K562 (cell line): ENCODE results near the gene OVCA2. TPM values are rescaled to one million over a fixed set of nuclear protein-coding genes. Genes with fewer than 3 reads are reported as not detected.

Experiments
- ATAC-seq: fragments of 200-7000 bp; cut with Tn5 transposase; 3 replicates; pipeline ENCODE4 v1.9.1; 2020; ENCODE audit warnings: moderate library complexity
- BruUV-seq: library from RNA; stranded (reverse); fragments of 400-500 nt; replicated peaks from 2 replicates; lab custom pipeline; 2021; lab: Mats Ljungman, UMichigan
- CTCF ChIA-PET: fragments of 300-600 bp; formaldehyde crosslinking; extraction: SDS; loops from one replicate; lab custom pipeline; 2021; ENCODE audit warnings: low intra/inter-chr PET ratio; lab: Yijun Ruan, JAX
- POLR2A ChIA-PET: fragments of 300-600, 350-650 bp; sonication (Branson Sonifier 250); formaldehyde crosslinking; extraction: SDS; loops from one replicate; lab custom pipeline; 2021; ENCODE audit warnings: antibody characterized with exemption, inconsistent platforms; lab: Yijun Ruan, JAX
- DNase-seq, 4 experiments: peaks; one replicate each; pipeline versions ENCODE4 v3.0.0 to v3.0.0-alpha.2; 2011 to 2018; ENCODE audit warnings: low spot score in 3 of 4, mixed read lengths in 3 of 4; ENCODE audit errors: extremely low read depth in 1 of 4
- FAIRE-seq: peaks from 2 replicates; lab custom pipeline; 2011; peaks lifted over from hg19 to GRCh38; lab: Jason Lieb, UNC
- H2AFZ ChIP-seq: 2 replicates; pipeline ENCODE4 v1.6.0; 2011; ENCODE audit warnings: low read depth, low read length, control low read depth, inconsistent platforms
- H3K27ac ChIP-seq: fragments of 200-600 bp; 3 replicates; pipeline ENCODE4 v1.8.0; 2011; ENCODE audit warnings: low read depth, mild to moderate bottlenecking, control low read depth, inconsistent platforms, low read length, moderate library complexity, mixed read lengths; ENCODE audit errors: extremely low read depth
- H3K27me3 ChIP-seq, 2 experiments: fragments of 300-600 bp in 1 of 2; 2 replicates in 1 of 2; 3 replicates in 1 of 2; pipeline versions ENCODE4 v1.6.0 to v1.8.0; 2011; ENCODE audit warnings: inconsistent platforms in 2 of 2, low read length in 2 of 2, mild to moderate bottlenecking in 1 of 2, mixed read lengths in 1 of 2, moderate library complexity in 1 of 2; ENCODE audit not compliant: control insufficient read depth in 2 of 2, insufficient read depth in 2 of 2
- H3K36me3 ChIP-seq: fragments of 300-600 bp; 3 replicates; pipeline ENCODE4 v1.8.0; 2011; ENCODE audit warnings: mild to moderate bottlenecking, low read length, inconsistent platforms; ENCODE audit not compliant: control insufficient read depth, insufficient read depth
- H3K4me1 ChIP-seq, 2 experiments: fragments of 200-600 bp in 1 of 2; replicated peaks in 1 of 2; 2 replicates in 1 of 2; 3 replicates in 1 of 2; pipeline versions ENCODE4 v1.5.1 to v1.8.0; 2011; ENCODE audit warnings: inconsistent platforms in 2 of 2, low read length in 2 of 2, mild to moderate bottlenecking in 1 of 2, mixed read lengths in 1 of 2, moderate library complexity in 1 of 2; ENCODE audit not compliant: control insufficient read depth in 2 of 2, insufficient read depth in 2 of 2
- H3K4me2 ChIP-seq: 2 replicates; pipeline ENCODE4 v1.6.1; 2011; ENCODE audit warnings: low read length, control low read depth, inconsistent platforms, mixed read lengths; ENCODE audit not compliant: insufficient read depth
- H3K4me3 ChIP-seq: fragments of 200-600 bp; sonication (generic), shearing (Covaris generic); 2 replicates; pipeline ENCODE4 v1.5.1; 2016; ENCODE audit warnings: control low read depth, inconsistent platforms
- H3K79me2 ChIP-seq: fragments of 200-600 bp; 3 replicates; pipeline ENCODE4 v1.8.0; 2011; ENCODE audit warnings: low read length, inconsistent platforms; ENCODE audit not compliant: control insufficient read depth, insufficient read depth
- H3K9ac ChIP-seq, 2 experiments: 2 replicates each; pipeline versions ENCODE4 v1.6.0 to v1.6.1; 2011; ENCODE audit warnings: low read depth in 2 of 2, low read length in 2 of 2, control low read depth in 1 of 2, inconsistent platforms in 1 of 2, mild to moderate bottlenecking in 1 of 2, mixed read lengths in 1 of 2; ENCODE audit not compliant: insufficient read depth in 1 of 2
- H3K9me1 ChIP-seq: one replicate; pipeline ENCODE4 v1.6.0; 2011; ENCODE audit warnings: inconsistent platforms, mild to moderate bottlenecking, low read length, moderate library complexity; ENCODE audit not compliant: control insufficient read depth, insufficient read depth
- H3K9me3 ChIP-seq: replicated peaks from 2 replicates; pipeline ENCODE4 v1.5.1; 2011; ENCODE audit warnings: low read depth, low read length, inconsistent platforms; ENCODE audit not compliant: control insufficient read depth, insufficient read depth
- H4K20me1 ChIP-seq: replicated peaks from 2 replicates; pipeline ENCODE4 v1.6.1; 2011; ENCODE audit warnings: low read length, inconsistent platforms, mixed read lengths; ENCODE audit not compliant: control insufficient read depth, insufficient read depth
- CREM ChIP-seq: IDR thresholded peaks from 2 replicates; pipeline ENCODE4 v1.6.1; 2014; ENCODE audit warnings: antibody characterized with exemption, low read depth
- FOXA1 ChIP-seq: fragments of 450-650 bp; IDR thresholded peaks from 2 replicates; pipeline ENCODE4 v1.6.1; 2016; ENCODE audit warnings: mild to moderate bottlenecking, borderline replicate concordance
- GATAD2B ChIP-seq: fragments of 450-650 bp; IDR thresholded peaks from 2 replicates; pipeline ENCODE4 v1.6.1; 2017; ENCODE audit warnings: mild to moderate bottlenecking, borderline replicate concordance
- GTF2F1 ChIP-seq: IDR thresholded peaks from 2 replicates; pipeline ENCODE4 v1.6.1; 2011; ENCODE audit warnings: low read depth, low read length, improper control_type of control experiment
- MTA3 ChIP-seq: fragments of 450-650 bp; formaldehyde crosslinking; IDR thresholded peaks from 2 replicates; pipeline ENCODE4 v1.6.1; 2017; ENCODE audit warnings: mild to moderate bottlenecking, borderline replicate concordance
- NELFE ChIP-seq: IDR thresholded peaks from 2 replicates; pipeline ENCODE4 v1.6.1; 2011; ENCODE audit warnings: mild to moderate bottlenecking; ENCODE audit not compliant: insufficient read depth, insufficient read length
- NR4A1 ChIP-seq, 2 experiments: fragments of 250-450 bp in 1 of 2; fragments of 450-650 bp in 1 of 2; sonication (Bioruptor Pico) in 1 of 2; IDR thresholded peaks; 2 replicates each; pipeline versions ENCODE4 v1.4.0 to v1.6.1; 2016 to 2020; ENCODE audit warnings: mild to moderate bottlenecking in 2 of 2, missing compliant biosample characterization in 1 of 2, missing genetic modification characterization in 1 of 2, moderate library complexity in 1 of 2
- PCBP2 ChIP-seq: fragments of 200-400 bp; formaldehyde crosslinking; IDR thresholded peaks from 2 replicates; pipeline ENCODE4 v1.6.1; 2018; ENCODE audit warnings: low read length, low read depth, mild to moderate bottlenecking, moderate library complexity; ENCODE audit not compliant: poor library complexity, severe bottlenecking
- PURB ChIP-seq: sonication (generic); formaldehyde crosslinking; IDR thresholded peaks from 2 replicates; pipeline ENCODE4 v1.9.0; 2021; ENCODE audit warnings: low read depth, mild to moderate bottlenecking, missing genetic modification reagents
- RFX7 ChIP-seq: fragments of 250-450 bp; sonication (Bioruptor Pico); IDR thresholded peaks from 2 replicates; pipeline ENCODE4 v1.5.1; 2021; ENCODE audit warnings: mild to moderate bottlenecking
- SETDB1 ChIP-seq: IDR thresholded peaks from one replicate; pipeline ENCODE4 v1.6.1; 2012; ENCODE audit warnings: low read length, control low read depth, inconsistent platforms
- TEAD4 ChIP-seq, 2 experiments: sonication (generic) in 1 of 2; formaldehyde crosslinking in 1 of 2; IDR thresholded peaks; 2 replicates each; pipeline versions ENCODE4 v1.6.1 to v1.8.0; 2012 to 2022; ENCODE audit warnings: borderline replicate concordance in 1 of 2, inconsistent platforms in 1 of 2, low read length in 1 of 2, mild to moderate bottlenecking in 1 of 2, missing genetic modification reagents in 1 of 2
- ZNF717 ChIP-seq: fragments of 250-450 bp; sonication (Bioruptor Pico); IDR thresholded peaks from 2 replicates; pipeline ENCODE4 v1.5.0; 2021
- WGBS: fragments of 100-300 bp; shearing (Covaris generic); methylation state at CpG from one replicate; pipeline ENCODE4 v1.1.6; 2016; ENCODE audit warnings: low coverage, mixed read lengths; ENCODE audit not compliant: insufficient coverage; ENCODE audit errors: missing lambda C conversion rate; 5-methylcytosine and 5-hydroxymethylcytosine counted together
- in situ Hi-C: fragments of 300-500 bp; cut with MboI; formaldehyde crosslinking; loops from 4 replicates; pipeline ENCODE4 v1.15.0; 2018; ENCODE audit warnings: inconsistent platforms, mixed read lengths
- intact Hi-C: fragments of 100-400 bp; cut with micrococcal nuclease; formaldehyde crosslinking; loops from 2 replicates; pipeline ENCODE4 v1.14.2; 2022
- polyA plus RNA-seq, 8 experiments: library from polyadenylated mRNA; depleted of rRNA in 4 of 8; stranded (reverse) in 5 of 8; unstranded in 3 of 8; fragments of >200 nt; fragmentation: Nextera tagmentation in 2 of 8; fragmentation: Illumina TruSeq in 1 of 8; extraction: Ambion mirVana in 2 of 8; extraction: Trizol in 1 of 8; gene quantifications; 2 replicates each; pipeline versions ENCODE4 v1.2.1 to v1.2.3, GENCODE V29; 2011 to 2014; ENCODE audit warnings: inconsistent platforms in 1 of 8, missing spikeins in 1 of 8
- total RNA-seq, 7 experiments: library from RNA; depleted of rRNA in 6 of 7; stranded (reverse); fragments of >200 nt in 6 of 7; fragmentation: Illumina TruSeq in 2 of 7; extraction: Trizol in 2 of 7; gene quantifications; 2 replicates each; pipeline versions ENCODE4 v1.2.1 to v1.2.3, GENCODE V29; 2011 to 2021; ENCODE audit warnings: low replicate concordance in 1 of 7
- TF ChIP-seq, protein P1 (sequence below): IDR thresholded peaks from 2 replicates; pipeline ENCODE4 v1.6.1; 2014; ENCODE audit warnings: antibody characterized with exemption
- TF ChIP-seq, protein P2 (sequence below): fragments of 450-650 bp; IDR thresholded peaks from 2 replicates; pipeline ENCODE4 v1.6.1; 2018; ENCODE audit warnings: mild to moderate bottlenecking, low read depth; ENCODE audit not compliant: partially characterized antibody
- TF ChIP-seq, protein P3 (sequence below): fragments of 250-450 bp; sonication (Bioruptor Pico); IDR thresholded peaks from 2 replicates; pipeline ENCODE4 v1.5.0; 2020; ENCODE audit warnings: mild to moderate bottlenecking

The OVCA2 gene
- total and polyA plus RNA-seq, 9 of the 15 experiments (the other 6 are each of a cell fraction or from before 2014, with no cell fraction given), result 3.0 to 23.7 (median 14.1) TPM

DNA sequence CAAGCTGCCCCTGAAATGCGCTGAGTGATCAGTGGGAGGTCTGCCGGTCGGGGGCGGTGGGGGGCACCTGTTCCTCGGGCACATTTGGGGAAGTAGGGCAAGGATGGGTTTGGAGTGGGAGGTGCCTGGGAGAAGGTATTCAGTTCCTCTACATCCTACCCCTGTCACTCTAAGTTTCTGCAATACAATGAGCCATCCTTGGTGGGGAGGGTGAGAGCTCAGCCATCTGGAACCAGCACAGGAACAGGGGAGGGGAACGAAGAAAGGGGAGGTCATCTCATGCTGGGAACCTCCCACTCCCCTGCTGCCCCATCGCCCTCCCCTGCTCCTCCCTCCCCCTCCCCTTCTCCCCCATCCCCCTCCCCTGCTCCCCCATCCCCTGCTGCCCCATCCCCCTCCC is 7.7 kb upstream of the OVCA2 start:
- Histone ChIP-seq H3K9ac (no peak overlapping the region), H3K4me3 (no peak overlapping the region), H3K36me3 (peaks cover 26% of the 10 kb centered on the region; the same call in 2 of the 3 replicates), H3K27me3 (no peaks in the 10 kb centered on the region), H4K20me1 (0 out of 2 replicates have a peak, but pooled peaks cover 2% of the 10 kb centered on the region), H3K27ac (no peak overlapping the region), H3K9me1 (no peaks in the 10 kb centered on the region), H3K4me1 (peaks cover 5 to 15% of the 10 kb centered on the region in 2 experiments; a peak in 4 of 5 replicates), H2AFZ (no peak overlapping the region), H3K9me3 (no peaks in the 10 kb centered on the region), H3K79me2 (peaks cover 16% of the 10 kb centered on the region), H3K4me2 (no peak overlapping the region)
- CTCF ChIA-PET, result no interaction called here
- DNase-seq, result peak in 2 of 4 experiments; percentile 30 to 33
- intact Hi-C loops (loop anchor here (5.0 kb wide), 1 partner anchor 317 kb away; no protein-coding TSS in a partner anchor), in situ Hi-C loops (loop anchor here (5.0 to 10.0 kb wide), 2 partner anchors 127 to 319 kb away; partner anchors contain the start of gene TLCD2)
- WGBS, result 100% methylated on average over 1 of the region's 7 CpGs
- FAIRE-seq, result no peak
- BruUV-seq, result no TSS peak
- POLR2A ChIA-PET, result interaction anchor here (0.5 to 0.7 kb wide), 3 partner anchors 29 to 832 kb away, joined by 3 read pairs; no protein-coding TSS in a partner anchor
- no peak for ATAC-seq
- TF ChIP-seq RFX7 (CRISPR knock-in tag) (no peak), PCBP2 (no peak), PURB (CRISPR knock-in tag) (no peak), MTA3 (no peak), CREM (no peak), ZNF717 (CRISPR knock-in tag) (no peak), GTF2F1 (no peak), GATAD2B (no peak), FOXA1 (no peak), NR4A1 (CRISPR knock-in tag; IDR thresholded peaks at IDR 0.05) (no peak), NR4A1 (tag; IDR thresholded peaks at IDR 0.05) (no peak), NELFE (no peak), TEAD4 (IDR thresholded peaks at IDR 0.05; ENCODE audit: low read length) (no peak), TEAD4 (CRISPR knock-in tag; IDR thresholded peaks at IDR 0.05; ENCODE audit: borderline replicate concordance) (no peak), SETDB1 (no peak)
- TF ChIP-seq, protein P1, sequence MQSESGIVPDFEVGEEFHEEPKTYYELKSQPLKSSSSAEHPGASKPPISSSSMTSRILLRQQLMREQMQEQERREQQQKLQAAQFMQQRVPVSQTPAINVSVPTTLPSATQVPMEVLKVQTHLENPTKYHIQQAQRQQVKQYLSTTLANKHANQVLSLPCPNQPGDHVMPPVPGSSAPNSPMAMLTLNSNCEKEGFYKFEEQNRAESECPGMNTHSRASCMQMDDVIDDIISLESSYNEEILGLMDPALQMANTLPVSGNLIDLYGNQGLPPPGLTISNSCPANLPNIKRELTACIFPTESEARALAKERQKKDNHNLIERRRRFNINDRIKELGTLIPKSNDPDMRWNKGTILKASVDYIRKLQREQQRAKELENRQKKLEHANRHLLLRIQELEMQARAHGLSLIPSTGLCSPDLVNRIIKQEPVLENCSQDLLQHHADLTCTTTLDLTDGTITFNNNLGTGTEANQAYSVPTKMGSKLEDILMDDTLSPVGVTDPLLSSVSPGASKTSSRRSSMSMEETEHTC, result no peak
- TF ChIP-seq, protein P2, sequence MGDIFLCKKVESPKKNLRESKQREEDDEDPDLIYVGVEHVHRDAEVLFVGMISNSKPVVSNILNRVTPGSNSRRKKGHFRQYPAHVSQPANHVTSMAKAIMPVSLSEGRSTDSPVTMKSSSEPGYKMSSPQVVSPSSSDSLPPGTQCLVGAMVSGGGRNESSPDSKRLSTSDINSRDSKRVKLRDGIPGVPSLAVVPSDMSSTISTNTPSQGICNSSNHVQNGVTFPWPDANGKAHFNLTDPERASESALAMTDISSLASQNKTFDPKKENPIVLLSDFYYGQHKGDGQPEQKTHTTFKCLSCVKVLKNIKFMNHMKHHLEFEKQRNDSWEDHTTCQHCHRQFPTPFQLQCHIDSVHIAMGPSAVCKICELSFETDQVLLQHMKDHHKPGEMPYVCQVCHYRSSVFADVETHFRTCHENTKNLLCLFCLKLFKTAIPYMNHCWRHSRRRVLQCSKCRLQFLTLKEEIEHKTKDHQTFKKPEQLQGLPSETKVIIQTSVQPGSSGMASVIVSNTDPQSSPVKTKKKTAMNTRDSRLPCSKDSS, result no peak
- TF ChIP-seq, protein P3, sequence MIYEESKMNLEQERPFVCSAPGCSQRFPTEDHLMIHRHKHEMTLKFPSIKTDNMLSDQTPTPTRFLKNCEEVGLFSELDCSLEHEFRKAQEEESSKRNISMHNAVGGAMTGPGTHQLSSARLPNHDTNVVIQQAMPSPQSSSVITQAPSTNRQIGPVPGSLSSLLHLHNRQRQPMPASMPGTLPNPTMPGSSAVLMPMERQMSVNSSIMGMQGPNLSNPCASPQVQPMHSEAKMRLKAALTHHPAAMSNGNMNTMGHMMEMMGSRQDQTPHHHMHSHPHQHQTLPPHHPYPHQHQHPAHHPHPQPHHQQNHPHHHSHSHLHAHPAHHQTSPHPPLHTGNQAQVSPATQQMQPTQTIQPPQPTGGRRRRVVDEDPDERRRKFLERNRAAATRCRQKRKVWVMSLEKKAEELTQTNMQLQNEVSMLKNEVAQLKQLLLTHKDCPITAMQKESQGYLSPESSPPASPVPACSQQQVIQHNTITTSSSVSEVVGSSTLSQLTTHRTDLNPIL, result no peak
